Right lobe of liver (tissue), 4 donors: ENCODE data around the gene ROCK2.

ENCODE experiments used
- CTCF ChIP-seq, 4 donors: fragments of 200-600 bp in 3 of 4; fragments of 450-650 bp in 1 of 4; IDR thresholded peaks; one replicate each; pipeline versions ENCODE4 v1.5.1 to v1.8.0; 2016 to 2022; ENCODE audit warnings: antibody characterized with exemption in 4 of 4, mild to moderate bottlenecking in 2 of 4
- POLR2A ChIP-seq: fragments of 450-650 bp; IDR thresholded peaks from one replicate; pipeline ENCODE4 v1.6.1; 2017; ENCODE audit warnings: antibody characterized with exemption, mild to moderate bottlenecking
- donor health status: DM: no; HTN: no; CAD: no.
- donor health status: DM: no; HTN: no; CAD: no.
- donor health status: DM: no; HTN: yes; CAD: no.

GRCh38 chr2:11180653-11181052 lies 163.8 kb downstream of the ROCK2 start:
- no peak for TF ChIP-seq POLR2A
- no peak for TF ChIP-seq CTCF (IDR thresholded peaks at IDR 0.05)
